ENCODE measurements around the gene ZIC1.

- TF ChIP-seq CTCF (IDR thresholded peaks at IDR 0.05 in 2 of 3, conservative IDR thresholded peaks at IDR 0.05 in 1 of 3; ENCODE audit: insufficient read depth in 2 of 3, low read depth in 1 of 3, low read length in 3 of 3) (no peak), CHD1 (IDR thresholded peaks at IDR 0.05; ENCODE audit: low read length) (no peak), JUN (IDR thresholded peaks at IDR 0.05; ENCODE audit: borderline replicate concordance, low read depth, low read length) (no peak), JUN (CRISPR knock-in tag; IDR thresholded peaks at IDR 0.05; ENCODE audit: borderline replicate concordance) (no peak), ZFX (CRISPR knock-in tag; IDR thresholded peaks at IDR 0.05) (no peak), MYC (IDR thresholded peaks at IDR 0.05; ENCODE audit: low read depth, low read length) (no peak), MYC (CRISPR knock-in tag; IDR thresholded peaks at IDR 0.05; ENCODE audit: borderline replicate concordance, low read depth) (no peak), TARDBP (IDR thresholded peaks at IDR 0.05) (no peak), SPI1 (IDR thresholded peaks at IDR 0.05; ENCODE audit: borderline replicate concordance, low read depth, low read length) (no peak), RFX1 (IDR thresholded peaks at IDR 0.05) (no peak), SMC3 (conservative IDR thresholded peaks at IDR 0.05; ENCODE audit: insufficient read depth, low read depth, low read length) (no peak), SRF (CRISPR knock-in tag; IDR thresholded peaks at IDR 0.05) (no peak), POLR2A (conservative IDR thresholded peaks at IDR 0.05) (no peak)
- TF ChIP-seq, protein P1, sequence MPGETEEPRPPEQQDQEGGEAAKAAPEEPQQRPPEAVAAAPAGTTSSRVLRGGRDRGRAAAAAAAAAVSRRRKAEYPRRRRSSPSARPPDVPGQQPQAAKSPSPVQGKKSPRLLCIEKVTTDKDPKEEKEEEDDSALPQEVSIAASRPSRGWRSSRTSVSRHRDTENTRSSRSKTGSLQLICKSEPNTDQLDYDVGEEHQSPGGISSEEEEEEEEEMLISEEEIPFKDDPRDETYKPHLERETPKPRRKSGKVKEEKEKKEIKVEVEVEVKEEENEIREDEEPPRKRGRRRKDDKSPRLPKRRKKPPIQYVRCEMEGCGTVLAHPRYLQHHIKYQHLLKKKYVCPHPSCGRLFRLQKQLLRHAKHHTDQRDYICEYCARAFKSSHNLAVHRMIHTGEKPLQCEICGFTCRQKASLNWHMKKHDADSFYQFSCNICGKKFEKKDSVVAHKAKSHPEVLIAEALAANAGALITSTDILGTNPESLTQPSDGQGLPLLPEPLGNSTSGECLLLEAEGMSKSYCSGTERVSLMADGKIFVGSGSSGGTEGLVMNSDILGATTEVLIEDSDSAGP (CRISPR knock-in tag; IDR thresholded peaks at IDR 0.05): no peak
Measured at GRCh38 chr3:147373301-147373700, 35.9 kb upstream of the ZIC1 start.
